Stimulated activated CD4-positive, alpha-beta T cell treated with anti-CD3 and anti-CD28 coated beads, TNF-alpha, amount 100 ng/mL, for 24 hours (primary cell): ENCODE measurements around the gene MYO5C.
"Not testable (repeated sequence)": the region's sequence is repeated elsewhere in the genome, so short reads cannot be mapped to it uniquely, and the experiment has no call there.

Experiments used
- DNase-seq, 3 experiments: peaks; one replicate each; pipeline ENCODE4 v3.0.0-alpha.2; 2020; ENCODE audit warnings: low read depth in 3 of 3

MYO5C gene

DNA sequence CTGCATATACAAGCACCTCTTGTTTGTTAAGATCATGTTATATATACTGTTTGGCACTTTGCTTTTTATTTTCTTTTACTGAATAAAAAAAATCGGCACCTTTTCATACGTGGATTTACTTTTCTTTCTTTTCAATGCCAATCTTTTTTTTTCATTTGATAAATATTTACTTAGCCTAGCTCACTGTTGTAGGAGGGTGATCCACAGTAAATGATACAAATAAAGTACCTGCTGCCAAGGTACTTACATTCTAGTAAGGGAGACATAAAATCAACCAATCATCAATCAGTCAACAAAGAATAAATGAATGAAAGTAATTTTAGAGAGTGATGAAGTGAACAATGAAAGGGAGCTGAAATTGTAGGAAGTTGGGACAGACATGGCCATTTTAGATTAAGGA, 122.7 kb downstream of the MYO5C start:
- DNase-seq, result no peak

DNA sequence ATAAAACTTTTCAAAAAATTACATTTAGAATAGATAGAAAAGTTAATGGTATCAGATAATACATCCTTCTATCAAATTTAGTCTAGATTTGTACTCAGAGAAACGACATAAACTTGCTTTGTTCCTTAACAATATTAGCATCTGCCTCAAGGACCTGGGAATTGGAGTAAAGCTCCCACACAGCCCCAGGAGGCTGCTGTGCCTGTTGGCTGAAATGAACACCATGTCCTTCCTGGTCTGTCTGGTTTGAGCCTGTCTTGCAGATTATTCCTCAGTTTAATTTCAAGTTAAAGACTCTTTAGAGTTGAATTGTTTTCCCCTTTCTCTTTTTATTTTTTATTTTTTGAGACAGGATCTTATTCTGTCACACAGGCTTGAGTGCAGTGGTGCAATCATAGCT, 123.8 kb downstream of the MYO5C start:
- no peak for DNase-seq

DNA sequence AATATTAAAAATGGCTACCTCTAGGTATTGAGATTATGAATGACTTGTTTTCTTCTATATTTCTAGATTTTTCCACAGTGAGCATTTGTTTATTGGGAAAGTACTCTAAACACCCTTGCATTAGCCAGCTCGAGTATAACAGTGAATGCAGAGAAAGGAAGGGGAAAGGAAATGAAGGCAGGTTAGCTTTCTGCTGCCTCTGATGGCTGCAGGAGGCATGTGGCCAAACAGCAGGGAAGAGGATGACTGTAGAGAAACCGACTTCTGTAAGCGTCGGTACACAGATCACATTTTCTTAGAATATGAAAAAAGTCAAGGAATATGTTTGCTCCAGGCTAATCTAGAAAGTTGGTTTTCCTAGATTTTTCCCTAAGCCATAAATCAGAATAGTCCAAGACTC, 124.2 kb downstream of the MYO5C start:
- no peak for DNase-seq

DNA sequence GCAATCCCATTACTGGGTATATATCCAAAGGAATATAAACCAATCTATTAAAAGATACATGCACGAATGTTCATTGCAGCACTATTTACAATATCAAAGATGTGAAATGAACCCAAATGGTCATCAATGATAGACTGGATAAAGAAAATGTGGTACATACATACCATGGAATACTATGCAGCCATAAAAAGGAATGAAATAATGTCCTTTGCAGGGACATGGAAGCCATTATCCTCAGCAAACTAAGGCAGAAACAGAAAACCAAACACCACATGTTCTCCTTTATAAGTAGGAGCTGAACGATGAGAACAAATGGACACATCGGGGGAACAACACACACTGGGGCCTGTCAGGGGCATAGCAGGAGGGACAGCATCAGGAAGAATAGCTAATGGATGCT, 125.4 kb downstream of the MYO5C start:
- not testable (repeated sequence) for DNase-seq

DNA sequence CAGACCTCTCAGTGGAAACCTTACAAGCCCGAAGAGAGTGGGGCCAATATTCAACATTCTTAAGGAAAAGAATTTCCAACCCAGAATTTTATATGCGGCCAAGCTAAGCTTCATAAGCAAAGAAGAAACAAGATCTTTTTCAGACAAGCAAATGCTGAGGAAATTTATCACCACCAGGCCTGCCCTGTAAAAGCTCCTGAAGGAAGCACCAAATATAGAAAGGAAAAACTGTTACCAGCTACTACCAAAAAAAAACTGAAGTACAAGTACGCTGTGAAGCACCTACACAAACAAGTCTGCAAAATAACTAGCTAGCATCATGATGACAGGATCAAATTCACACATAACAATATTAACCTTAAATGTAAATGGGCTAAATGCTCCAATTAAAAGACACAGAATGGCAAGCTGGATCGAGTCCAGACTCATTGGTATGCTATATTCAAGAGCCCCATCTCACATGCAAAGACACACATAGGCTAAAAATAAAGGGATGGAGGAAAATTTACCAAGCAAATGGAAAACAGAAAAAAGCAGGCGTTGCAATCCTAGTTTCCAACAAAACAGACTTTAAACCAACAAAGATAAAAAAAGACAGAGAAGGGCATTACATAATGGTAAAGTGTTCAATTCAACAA, 130.0 kb downstream of the MYO5C start:
- DNase-seq, result not testable (repeated sequence)

DNA sequence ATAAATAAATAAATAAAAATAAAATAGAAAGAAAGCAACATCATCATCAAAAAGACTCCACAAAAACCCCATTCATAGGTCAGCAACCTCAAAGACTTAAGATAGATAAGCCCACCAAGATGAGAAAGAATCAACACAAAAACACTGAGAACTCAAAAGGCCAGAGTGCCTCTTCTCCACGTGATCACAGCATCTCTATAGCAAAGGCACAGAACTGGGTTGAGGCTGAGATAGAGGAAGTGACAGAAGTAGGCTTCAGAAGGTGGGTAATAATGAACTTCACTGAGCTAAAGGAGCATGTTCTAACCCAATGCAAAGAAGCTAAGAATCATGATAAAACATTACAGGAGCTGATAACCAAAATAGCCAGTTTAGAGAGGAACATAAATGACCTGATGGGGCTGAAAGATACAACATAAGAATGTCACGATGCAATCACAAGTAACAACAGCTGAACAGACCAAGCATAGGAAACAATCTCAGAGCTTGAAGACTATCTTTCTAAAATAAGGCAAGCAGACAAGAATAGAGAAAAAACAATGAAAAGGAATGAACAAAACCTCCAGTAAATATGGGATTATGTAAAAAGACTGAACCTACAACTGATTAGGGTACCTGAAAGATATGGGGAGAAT, 130.9 kb downstream of the MYO5C start:
- DNase-seq, result no peak

DNA sequence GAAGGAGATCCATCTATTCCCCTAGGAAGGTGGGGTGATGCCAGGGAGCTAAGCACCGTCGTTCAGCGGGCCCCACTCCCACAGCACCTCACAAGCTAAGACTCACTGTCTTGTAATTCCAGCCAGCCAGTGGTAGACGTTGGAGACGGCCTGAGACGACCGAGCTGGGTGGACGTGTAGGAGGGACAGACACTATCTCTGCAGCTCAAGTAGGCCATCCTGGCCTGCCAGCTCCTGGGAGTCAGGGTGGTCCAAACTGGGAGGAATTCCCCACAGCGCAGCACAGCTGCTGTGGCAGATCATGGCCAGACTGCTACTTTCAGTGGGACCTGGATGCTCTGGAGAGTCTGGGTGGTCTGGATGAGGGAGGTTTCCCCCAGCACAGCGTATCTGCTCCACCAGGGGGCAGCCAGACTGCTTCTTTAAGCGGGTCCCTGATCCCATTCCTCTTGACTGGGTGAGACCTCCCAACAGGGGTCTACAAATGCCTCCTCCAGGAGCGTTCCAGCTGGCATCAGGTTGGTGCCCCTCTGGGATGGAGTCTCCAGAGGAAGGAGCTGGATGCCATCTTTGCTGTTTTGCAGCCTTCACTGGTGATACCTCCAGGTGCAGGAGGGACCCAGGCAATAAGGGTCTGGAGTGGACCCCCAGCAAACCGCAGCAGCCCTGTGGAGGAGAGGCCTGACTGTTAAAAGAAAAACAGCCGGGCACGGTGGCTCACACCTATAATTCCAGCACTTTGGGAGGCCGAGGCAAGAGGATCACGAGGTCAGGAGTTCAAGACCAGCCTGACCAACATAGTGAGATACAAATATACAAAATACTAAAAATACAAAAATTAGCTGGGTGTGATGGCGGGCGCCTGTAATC, 132.0 kb downstream of the MYO5C start:
- DNase-seq, result no peak

DNA sequence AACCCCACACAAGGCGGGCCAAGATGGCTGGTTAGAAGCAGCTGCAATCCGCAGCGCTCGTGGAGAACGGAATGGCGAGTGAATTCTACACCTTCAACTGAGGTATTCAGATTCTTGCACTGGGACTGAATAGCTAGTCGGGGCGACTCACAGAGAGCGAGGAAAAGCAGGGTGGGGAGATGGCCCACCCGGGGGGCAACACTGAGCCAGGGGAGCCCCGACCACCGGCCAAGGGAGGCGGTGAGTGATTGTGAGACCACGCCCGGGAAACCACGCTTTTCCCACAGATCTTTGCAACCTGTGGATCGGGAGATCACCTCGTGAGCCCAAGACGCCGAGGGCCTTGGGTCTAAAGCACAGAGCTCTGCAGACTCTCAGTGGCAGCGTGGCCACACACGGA, 132.7 kb downstream of the MYO5C start:
- no peak for DNase-seq

DNA sequence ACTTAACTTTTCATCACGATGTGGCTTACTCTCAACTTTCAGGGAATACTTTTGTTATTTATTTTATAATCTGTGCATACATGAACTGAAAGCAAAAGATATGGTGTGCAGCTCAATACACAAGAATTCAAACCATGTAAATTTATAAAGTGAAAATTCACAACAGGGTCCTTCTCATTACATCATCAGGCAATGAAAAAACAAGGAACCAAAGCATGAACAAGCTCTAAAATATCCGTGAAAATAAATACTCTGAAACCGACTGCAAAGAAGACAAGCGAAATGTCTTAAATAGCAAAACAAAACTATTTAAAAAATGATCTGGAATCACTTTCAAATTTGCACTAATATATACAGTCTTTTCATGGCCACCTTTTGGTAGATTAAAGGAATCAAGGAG, 133.3 kb downstream of the MYO5C start:
- no peak for DNase-seq

DNA sequence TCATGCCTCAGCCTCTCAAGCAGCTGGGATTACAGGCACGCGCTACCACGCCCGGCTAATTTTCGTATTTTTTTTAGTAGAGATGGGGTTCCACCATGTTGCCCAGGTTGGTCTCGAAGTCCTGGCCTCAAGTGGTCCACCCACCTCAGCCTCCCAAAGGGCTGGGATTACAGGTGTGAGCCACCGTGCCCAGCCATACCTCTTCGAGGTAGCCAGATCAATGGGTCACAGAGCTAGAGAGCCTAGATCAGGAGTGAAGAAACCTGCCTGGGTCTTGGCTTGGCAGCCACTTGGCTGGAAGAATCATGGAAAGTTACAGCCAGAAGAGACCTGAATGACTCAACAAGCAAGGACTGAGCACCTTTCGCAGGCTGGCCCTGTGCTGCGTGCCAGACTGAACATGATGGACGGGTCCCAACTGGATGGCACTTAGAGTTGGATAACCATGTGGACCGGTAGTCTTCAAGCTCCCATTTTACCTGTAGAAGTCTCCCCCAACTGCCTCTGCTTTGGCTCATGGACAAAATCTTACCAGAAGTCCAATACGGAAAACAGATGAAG, 134.1 kb downstream of the MYO5C start:
- no peak for DNase-seq

DNA sequence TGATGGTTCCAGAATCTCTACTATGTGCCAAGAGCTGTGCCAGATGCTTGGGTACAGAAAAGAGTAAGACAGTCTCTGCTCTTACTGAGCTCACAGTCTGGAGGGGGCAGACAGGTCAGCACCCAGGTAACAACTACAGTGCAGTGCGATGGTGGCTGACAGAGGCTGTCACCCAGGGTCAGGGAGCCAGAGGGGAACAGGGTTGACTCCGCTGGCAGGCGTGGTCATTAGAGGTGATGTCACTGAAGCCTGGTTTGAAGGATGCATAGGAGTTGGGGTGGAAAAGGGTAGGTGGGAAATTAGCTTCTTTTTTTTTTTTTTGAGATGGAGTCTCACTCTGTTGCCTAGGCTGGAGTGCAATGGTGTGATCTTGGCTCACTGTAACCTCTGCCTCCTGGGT, 136.0 kb downstream of the MYO5C start:
- DNase-seq, result no peak

DNA sequence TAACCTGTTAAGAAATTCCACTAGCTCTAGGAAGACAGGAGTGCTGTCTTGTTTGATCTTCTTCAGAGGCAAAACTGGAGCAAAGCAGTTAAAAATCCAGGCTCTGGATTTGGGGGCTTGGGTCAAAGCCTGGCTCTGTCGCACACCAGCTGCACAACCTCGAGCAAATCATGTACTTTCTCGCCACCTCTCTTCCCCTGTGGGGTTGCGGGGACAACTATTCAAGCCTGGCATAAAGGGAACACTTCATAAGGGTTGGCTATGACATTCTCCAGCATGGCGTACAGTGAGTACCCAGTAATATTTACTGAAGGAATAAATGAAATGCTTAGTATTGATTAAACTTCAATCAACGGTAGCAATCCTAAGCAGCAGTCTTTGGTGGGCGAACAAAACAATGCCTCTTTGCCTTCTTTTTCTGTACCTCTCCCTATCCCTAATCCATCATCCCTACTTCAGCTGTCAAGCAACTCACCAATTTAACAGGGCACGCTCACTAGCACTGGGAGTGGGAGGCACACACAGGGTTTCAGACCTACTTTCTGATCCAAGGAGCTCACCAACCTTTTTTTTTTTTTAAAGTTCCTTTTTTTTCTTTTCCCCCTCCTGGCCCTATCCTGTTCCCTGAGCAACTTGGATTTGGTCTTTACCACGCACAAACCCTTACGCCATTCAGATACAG, 137.4 kb downstream of the MYO5C start:
- no peak for DNase-seq

DNA sequence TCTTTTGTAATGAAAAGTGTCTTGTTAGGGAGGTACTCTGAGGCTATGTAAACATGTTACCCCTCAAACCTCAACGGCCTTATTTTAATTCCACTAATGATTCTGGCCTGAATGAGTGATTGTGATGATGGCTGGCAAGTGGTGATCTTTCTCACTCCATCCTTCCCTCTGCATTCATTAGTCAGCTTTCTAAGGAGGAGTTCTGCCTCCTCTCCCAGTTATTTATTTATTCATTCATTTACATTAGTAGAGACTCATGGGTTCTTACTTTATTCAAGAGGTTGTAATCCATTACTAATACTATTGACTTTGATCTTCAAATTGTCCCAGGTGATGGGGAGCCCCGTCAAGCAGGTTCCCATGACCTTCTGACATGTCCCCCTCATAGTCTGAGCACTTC, 139.7 kb downstream of the MYO5C start:
- DNase-seq, result no peak

DNA sequence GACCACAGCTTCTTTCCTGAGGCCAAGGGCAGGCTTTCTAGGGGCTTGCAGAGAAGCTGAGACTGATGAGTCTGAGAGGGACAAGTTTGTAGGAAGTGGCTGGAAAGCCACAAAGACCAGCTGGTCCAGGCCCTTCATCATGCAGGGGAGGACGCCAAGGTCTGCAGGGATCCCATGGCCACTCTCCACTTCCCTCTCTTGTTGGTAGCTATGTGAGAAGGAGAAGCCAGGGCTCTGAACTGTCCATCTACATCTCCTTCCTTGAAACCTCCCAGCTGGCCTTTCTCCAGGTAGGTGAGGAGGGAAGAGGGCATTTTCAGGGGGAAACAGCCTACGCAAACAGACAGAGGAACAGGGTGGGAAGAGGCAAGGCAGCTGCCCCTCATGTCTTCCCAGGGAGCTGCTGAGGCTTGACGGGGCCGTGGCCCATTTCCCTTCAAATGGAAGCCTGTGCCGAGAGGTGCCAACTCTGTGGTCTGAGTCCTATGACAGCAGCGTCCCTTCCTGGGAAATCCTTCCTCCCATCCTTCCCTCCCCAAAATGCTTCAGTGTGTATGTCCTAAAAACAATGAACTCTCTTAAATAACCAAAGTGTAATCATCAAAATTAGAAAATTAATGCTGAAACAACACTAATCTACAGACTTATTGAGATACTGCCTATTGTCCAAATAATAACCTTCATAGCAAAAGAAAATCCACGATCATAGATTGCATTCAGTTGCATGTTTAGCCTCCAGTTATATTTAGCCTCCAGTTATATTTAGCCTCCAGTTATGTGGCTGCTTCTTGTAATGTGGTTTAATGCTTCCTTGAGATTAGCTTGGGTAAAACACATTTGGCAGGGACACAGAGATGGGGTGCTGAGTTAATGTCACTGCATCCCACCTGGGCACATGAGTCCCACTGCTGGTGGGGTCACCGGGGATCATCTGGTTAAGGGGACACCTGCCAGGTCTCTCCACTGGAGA, 140.4 kb downstream of the MYO5C start:
- no peak for DNase-seq

DNA sequence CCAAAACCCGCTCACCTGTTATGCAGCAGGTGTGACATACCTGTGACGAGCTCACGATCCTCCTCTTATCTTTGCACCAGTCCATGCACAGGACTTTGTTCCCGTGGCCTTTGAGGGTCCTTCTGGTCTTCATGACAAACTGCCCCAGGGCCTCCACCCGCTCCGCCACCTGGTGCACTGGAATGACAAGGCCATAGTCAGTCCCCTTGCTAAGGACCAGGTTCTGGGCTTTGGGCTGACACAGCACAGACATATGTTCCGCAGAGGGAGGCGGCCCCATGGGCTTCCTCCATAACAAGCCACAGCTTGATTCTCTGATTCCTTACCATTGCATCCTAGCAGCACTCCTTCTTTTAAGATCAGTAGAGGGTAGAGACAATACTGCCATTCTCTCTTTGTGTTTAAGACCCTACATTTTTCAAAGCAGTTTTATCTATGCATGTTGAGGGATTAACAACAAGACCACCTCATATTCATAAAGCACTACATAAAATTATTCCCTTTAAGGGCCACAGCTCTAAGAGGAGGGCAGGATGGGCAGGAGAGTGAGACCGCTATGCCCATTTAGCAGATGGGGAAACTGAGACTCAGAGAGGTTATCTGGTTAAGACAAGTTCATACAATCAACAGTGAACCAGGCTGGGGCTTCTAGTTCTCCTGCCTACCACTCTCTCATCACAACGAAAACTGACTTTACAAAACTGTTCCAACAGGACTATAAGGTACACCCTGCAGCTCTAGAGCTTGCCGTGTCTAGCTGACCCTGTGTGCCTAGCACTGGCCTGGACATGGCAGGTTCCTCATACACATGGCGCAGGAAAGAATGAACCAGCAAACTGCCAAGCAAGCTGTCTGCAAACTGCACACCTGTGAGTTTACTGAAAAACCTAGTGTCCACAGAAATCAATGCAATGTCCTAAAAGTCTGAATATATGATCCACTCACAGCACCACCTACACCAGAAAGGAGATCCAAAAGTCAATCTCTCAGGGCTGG, 141.4 kb downstream of the MYO5C start:
- no peak for DNase-seq

DNA sequence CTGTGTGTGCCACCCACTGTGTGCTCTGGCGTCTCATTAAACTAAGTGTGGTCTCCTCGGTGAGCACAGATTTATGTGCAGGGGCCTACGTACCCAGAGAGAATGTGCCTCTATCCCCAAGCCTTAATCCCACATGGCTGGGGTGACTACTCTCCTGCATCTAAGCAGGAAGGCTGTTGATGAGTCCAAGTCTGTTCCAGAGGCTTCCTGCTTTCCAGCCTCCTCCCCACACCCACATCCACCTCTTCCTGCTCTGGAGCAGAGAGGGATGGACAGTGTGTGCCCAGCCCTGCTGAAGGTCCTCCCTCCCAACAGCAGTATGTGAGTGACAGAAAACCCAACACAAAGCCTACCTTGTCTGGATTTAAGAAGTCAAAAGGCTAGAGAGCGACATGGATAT, 144.3 kb downstream of the MYO5C start:
- DNase-seq, result no peak

DNA sequence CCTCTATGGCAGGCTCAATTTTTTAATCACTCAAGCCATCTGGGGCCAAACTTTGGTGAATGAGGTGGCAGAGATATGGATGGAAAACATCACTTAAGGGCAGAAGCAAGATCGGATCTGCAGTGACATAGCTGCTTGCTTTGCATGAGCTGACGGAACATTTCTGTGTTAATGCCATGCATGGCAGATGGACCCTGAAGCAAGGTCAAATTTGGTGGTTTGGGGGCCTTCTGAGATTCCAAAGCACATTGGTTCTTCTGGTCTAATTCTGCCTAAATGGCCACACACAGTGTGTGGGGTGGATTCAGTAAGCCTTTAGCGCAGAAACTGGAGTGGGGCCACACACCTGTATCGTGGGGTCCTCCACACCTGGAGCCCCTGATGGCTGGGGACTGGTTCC, 144.7 kb downstream of the MYO5C start:
- no peak for DNase-seq

DNA sequence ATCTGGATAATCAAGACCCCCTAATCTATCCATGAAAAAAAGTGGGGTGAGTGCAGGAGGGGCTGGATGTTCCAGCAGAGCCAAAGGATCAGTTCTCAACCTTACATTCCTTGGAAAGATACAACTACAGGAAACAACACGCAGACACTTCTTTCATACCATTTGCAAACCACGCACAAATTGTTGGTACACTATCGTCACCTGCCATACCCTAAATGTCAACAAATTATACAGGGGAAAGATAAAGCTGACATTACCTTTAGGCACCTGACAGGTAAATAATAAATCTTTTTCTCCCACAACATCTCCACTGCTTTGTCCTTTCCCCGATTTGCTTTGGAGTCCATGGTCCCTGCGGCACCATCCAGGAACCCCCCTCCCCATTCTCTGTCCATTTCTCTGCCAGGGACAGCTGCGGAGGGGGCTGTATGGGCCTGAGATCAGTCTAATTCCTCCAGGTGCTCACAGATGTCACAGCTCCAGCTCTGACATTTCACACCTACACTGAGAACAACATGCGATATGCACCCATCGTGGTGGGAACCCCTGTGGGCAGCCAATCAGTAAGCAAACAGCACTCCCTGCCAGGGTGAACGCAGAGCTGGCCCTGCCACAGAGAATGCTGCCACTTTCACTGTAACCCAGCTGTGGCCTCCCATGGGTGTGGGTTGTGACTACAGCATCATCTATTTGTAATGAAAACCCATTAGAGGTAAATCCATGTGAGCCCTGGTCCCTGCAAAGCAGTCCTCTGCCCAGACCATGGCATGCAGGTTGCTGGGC, 145.4 kb downstream of the MYO5C start:
- no peak for DNase-seq

DNA sequence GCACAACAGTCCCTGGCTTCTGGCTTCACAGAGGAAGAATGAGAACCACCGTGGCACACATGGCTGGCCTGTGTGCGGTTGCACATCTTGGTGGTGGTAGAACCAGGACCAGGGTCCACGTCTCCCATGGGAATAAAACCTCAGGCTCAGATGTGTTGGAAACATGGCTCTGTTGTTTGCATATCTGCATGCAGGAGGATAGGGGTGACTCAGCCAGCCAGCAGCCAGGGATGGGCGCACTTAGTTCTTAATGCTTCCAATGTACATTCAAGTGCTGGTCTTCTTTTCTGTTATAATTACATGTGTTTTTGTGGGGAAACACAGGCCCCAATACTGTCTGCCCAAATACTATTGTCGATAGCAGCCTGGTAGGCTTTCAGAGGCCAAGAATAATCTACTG, 147.2 kb downstream of the MYO5C start:
- no peak for DNase-seq
